Measurements from ENCODE around the gene SNX32. TPM values are rescaled to one million over a fixed set of nuclear protein-coding genes. Genes with fewer than 3 reads are reported as not detected.

Gene SNX32
- total and polyA plus RNA-seq, 11 donors, result 0.11 to 0.54 (median 0.37) TPM; not detected in 5

- ATAC-seq, result peak in 1 of 4 donors; percentile 48
- DNase-seq, result no peak
- TF ChIP-seq, protein P1, sequence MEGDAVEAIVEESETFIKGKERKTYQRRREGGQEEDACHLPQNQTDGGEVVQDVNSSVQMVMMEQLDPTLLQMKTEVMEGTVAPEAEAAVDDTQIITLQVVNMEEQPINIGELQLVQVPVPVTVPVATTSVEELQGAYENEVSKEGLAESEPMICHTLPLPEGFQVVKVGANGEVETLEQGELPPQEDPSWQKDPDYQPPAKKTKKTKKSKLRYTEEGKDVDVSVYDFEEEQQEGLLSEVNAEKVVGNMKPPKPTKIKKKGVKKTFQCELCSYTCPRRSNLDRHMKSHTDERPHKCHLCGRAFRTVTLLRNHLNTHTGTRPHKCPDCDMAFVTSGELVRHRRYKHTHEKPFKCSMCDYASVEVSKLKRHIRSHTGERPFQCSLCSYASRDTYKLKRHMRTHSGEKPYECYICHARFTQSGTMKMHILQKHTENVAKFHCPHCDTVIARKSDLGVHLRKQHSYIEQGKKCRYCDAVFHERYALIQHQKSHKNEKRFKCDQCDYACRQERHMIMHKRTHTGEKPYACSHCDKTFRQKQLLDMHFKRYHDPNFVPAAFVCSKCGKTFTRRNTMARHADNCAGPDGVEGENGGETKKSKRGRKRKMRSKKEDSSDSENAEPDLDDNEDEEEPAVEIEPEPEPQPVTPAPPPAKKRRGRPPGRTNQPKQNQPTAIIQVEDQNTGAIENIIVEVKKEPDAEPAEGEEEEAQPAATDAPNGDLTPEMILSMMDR (IDR thresholded peaks at IDR 0.05), result no peak
- no peak for TF ChIP-seq POLR2A (IDR thresholded peaks at IDR 0.05)
- Histone ChIP-seq H3K9me3 (no peaks in the 10 kb centered on the region), H3K4me1 (peaks cover 0 to 26% (median 2%) of the 10 kb centered on the region in 12 donors), H3K4me3 (no peak overlapping the region), H3K27ac (no peak overlapping the region), H3K27me3 (peaks cover 0 to 11% (median 0%) of the 10 kb centered on the region in 9 donors), H3K36me3 (no peaks in the 10 kb centered on the region)
- 50 to 62% (median 54%) methylated on average over 18 to 19 of the region's 19 CpGs for WGBS, 4 donors
- intact Hi-C loops (cut with DNase I), result loop anchor here in 5 of 10 donors (2.0 to 10.0 kb wide), 4 partner anchors 35 to 187 kb away; partner anchors contain the start of gene SIPA1 (in 1 of the 5)
These were observed 21.8 kb upstream of the SNX32 start for GRCh38 chr11:65811764-65812475.

GRCh38 chr11:65814131-65814985 lies 19.4 kb upstream of the SNX32 start:
- peak in 2 of 4 donors; percentile 50 to 52 for ATAC-seq

DNA sequence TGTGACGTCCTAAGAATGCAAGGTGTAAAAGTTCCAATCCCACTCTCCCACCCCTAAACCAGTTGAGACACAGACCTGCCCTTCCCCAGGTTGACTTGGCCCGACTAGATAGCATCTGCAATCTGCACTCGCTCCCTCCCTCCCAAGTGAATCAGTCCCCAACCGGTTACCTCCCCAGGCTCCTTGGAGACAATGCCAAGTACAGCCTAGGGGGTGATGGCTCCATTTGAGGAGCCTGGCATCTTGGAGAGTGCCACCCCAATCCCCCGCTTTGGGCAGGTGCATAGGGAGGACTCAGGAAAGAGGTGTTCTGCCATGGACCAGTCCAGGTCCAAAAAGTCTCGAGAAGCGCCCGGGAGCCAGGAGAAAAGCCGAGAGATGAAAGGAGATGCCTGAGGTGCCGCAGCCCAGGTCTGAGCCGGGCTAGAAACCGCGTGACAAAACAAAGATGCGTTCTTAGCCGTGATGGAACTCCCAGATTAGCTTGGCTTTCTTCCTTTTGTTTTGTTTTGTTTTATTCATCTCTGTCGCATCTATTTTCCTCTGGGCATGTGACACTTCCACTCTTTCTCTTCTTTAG lies 18.7 kb upstream of the SNX32 start:
- no peak for DNase-seq
- no peaks in the 10 kb centered on the region for H3K27me3 ChIP-seq
- no peak for TF ChIP-seq POLR2A (IDR thresholded peaks at IDR 0.05)
- TF ChIP-seq, protein P1 (IDR thresholded peaks at IDR 0.05), result no peak
- peak overlapping the region in 1 of 12 donors; percentile 10 for H3K27ac ChIP-seq
- no peaks in the 10 kb centered on the region for H3K9me3 ChIP-seq
- 89 to 90% (median 90%) methylated on average over 16 of the region's 16 CpGs for WGBS, 4 donors
- H3K4me3 ChIP-seq, result no peak overlapping the region
- peaks cover 0 to 32% (median 5%) of the 10 kb centered on the region in 12 donors for H3K4me1 ChIP-seq
- ATAC-seq, result no peak
- H3K36me3 ChIP-seq, result no peaks in the 10 kb centered on the region
- intact Hi-C loops (cut with DNase I), result loop anchor here (5.0 to 10.0 kb wide), 7 partner anchors 33 to 273 kb away; partner anchors contain the start of genes KAT5 (in 4 of the 10), AP5B1 (in 1 of the 10) and SIPA1 (in 1 of the 10)

More at GRCh38 chr11:65814131-65814985, 19.4 kb upstream of the SNX32 start:
- H3K4me1 ChIP-seq, result peaks cover 0 to 32% (median 5%) of the 10 kb centered on the region in 12 donors
- H3K9me3 ChIP-seq, result no peaks in the 10 kb centered on the region
- H3K27ac ChIP-seq, result peak overlapping the region in 1 of 12 donors; percentile 10
- no peaks in the 10 kb centered on the region for H3K27me3 ChIP-seq
- intact Hi-C loops (cut with DNase I), result loop anchor here in 5 of 10 donors (5.0 to 10.0 kb wide), 3 partner anchors 37 to 190 kb away; partner anchors contain the start of gene SIPA1 (in 1 of the 5)
- TF ChIP-seq, protein P1 (IDR thresholded peaks at IDR 0.05), result no peak
- TF ChIP-seq POLR2A (IDR thresholded peaks at IDR 0.05), result no peak
- DNase-seq, result peak in 3 of 5 donors; percentile 29 to 60 (median 37)
- no peaks in the 10 kb centered on the region for H3K36me3 ChIP-seq
- no peak overlapping the region for H3K4me3 ChIP-seq
- WGBS, 4 donors, result 65 to 67% (median 66%) methylated on average over 17 to 18 of the region's 18 CpGs
